Type B pancreatic cell (in vitro differentiated cells): ENCODE results near the gene HPCAL1. TPM values are rescaled to one million over a fixed set of nuclear protein-coding genes. Genes with fewer than 3 reads are reported as not detected.

Experiments used
- DNase-seq: peaks from one replicate; pipeline ENCODE4 v3.0.0; 2021; ENCODE audit warnings: mixed read lengths; ENCODE audit not compliant: unreplicated experiment; ENCODE audit errors: extremely low spot score
- H3K27ac Mint-ChIP-seq: 2 replicates; pipeline ENCODE4 v1.8.0; 2021; ENCODE audit warnings: mild to moderate bottlenecking, mixed read lengths
- H3K27me3 Mint-ChIP-seq: 2 replicates; pipeline ENCODE4 v1.8.0; 2021; ENCODE audit warnings: mixed read lengths
- H3K36me3 Mint-ChIP-seq: 2 replicates; pipeline ENCODE4 v1.8.0; 2021; ENCODE audit warnings: mixed read lengths
- H3K4me1 Mint-ChIP-seq: one replicate; pipeline ENCODE4 v1.8.0; 2021; ENCODE audit warnings: mixed read lengths; ENCODE audit not compliant: unreplicated experiment
- H3K4me3 Mint-ChIP-seq: 2 replicates; pipeline ENCODE4 v1.8.0; 2021; ENCODE audit warnings: mild to moderate bottlenecking, mixed read lengths
- H3K9me3 Mint-ChIP-seq: 2 replicates; pipeline ENCODE4 v1.8.0; 2021; ENCODE audit warnings: mixed read lengths
- total RNA-seq: library from RNA; stranded (reverse); gene quantifications from 2 replicates; pipeline ENCODE4 v1.2.1, GENCODE V29; 2021; ENCODE audit warnings: low replicate concordance
- TF ChIP-seq, protein P1 (sequence below): fragments of 200-600 bp; sonication (generic); conservative IDR thresholded peaks from 2 replicates; pipeline ENCODE4 v1.5.0; 2021; ENCODE audit warnings: antibody characterized with exemption, mild to moderate bottlenecking

The HPCAL1 gene
- total RNA-seq, 1 donor from 2014 or later: 17.8 TPM

GRCh38 chr2:10424916-10425505, 122.3 kb downstream of the HPCAL1 start:
- no peak for DNase-seq
- Mint-ChIP-seq H3K27me3 (no peaks in the 10 kb centered on the region), H3K4me1 (peaks cover 5% of the 10 kb centered on the region), H3K27ac (no peak overlapping the region), H3K4me3 (no peak overlapping the region), H3K9me3 (no peaks in the 10 kb centered on the region), H3K36me3 (peaks cover 4% of the 10 kb centered on the region)
- TF ChIP-seq, protein P1, sequence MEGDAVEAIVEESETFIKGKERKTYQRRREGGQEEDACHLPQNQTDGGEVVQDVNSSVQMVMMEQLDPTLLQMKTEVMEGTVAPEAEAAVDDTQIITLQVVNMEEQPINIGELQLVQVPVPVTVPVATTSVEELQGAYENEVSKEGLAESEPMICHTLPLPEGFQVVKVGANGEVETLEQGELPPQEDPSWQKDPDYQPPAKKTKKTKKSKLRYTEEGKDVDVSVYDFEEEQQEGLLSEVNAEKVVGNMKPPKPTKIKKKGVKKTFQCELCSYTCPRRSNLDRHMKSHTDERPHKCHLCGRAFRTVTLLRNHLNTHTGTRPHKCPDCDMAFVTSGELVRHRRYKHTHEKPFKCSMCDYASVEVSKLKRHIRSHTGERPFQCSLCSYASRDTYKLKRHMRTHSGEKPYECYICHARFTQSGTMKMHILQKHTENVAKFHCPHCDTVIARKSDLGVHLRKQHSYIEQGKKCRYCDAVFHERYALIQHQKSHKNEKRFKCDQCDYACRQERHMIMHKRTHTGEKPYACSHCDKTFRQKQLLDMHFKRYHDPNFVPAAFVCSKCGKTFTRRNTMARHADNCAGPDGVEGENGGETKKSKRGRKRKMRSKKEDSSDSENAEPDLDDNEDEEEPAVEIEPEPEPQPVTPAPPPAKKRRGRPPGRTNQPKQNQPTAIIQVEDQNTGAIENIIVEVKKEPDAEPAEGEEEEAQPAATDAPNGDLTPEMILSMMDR: no peak

DNA sequence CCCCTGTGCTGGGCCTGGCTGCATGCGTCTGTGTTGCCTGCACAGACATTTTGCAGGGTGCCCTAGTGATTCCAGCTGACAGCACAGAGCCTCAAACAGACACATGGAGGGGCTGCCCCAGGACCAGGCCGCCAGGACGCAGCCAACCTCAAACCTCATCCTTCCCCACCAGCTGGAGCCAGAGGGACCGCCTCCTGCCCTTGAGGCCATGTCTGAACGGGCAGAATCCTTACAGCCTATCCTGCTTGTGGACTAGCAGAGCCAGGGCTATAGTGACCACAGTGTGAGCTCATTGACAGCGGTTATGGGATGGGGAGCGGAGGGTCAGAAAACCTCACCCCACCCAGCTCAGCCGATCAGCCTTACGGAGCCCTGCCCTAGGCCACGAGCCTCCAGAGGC, 123.0 kb downstream of the HPCAL1 start:
- no peaks in the 10 kb centered on the region for H3K27me3 Mint-ChIP-seq
- no peaks in the 10 kb centered on the region for H3K9me3 Mint-ChIP-seq
- no peak overlapping the region for H3K27ac Mint-ChIP-seq
- TF ChIP-seq, protein P1: no peak
- peaks cover 4% of the 10 kb centered on the region for H3K36me3 Mint-ChIP-seq
- no peak for DNase-seq
- H3K4me1 Mint-ChIP-seq: peaks cover 5% of the 10 kb centered on the region
- no peak overlapping the region for H3K4me3 Mint-ChIP-seq

GRCh38 chr2:10426726-10427617, 124.3 kb downstream of the HPCAL1 start:
- H3K4me1 Mint-ChIP-seq: peaks cover 5% of the 10 kb centered on the region
- H3K4me3 Mint-ChIP-seq: no peak overlapping the region
- no peaks in the 10 kb centered on the region for H3K9me3 Mint-ChIP-seq
- H3K36me3 Mint-ChIP-seq: peaks cover 4% of the 10 kb centered on the region
- no peak overlapping the region for H3K27ac Mint-ChIP-seq
- no peak for DNase-seq
- TF ChIP-seq, protein P1: no peak
- H3K27me3 Mint-ChIP-seq: no peaks in the 10 kb centered on the region

DNA sequence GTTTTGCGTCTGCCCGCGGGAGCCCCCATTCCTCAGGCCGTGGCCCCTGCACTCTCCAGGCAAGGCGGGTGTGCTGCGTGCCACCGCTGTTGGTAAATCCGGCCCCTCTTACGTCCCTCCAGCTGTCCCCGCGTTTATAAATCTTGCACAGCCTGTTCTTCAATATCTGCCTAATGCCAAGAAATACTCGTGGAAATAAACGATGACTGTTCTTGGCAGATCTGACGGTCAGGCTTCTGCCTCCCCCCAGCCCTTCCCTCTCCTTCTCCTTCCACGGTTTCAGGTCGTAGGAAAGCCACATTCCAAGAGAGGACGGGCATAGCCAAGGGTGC, 124.9 kb downstream of the HPCAL1 start:
- no peak overlapping the region for H3K4me3 Mint-ChIP-seq
- no peaks in the 10 kb centered on the region for H3K27me3 Mint-ChIP-seq
- no peaks in the 10 kb centered on the region for H3K9me3 Mint-ChIP-seq
- peaks cover 5% of the 10 kb centered on the region for H3K4me1 Mint-ChIP-seq
- no peak overlapping the region for H3K27ac Mint-ChIP-seq
- TF ChIP-seq, protein P1: no peak
- no peak for DNase-seq
- peaks cover 4% of the 10 kb centered on the region for H3K36me3 Mint-ChIP-seq

DNA sequence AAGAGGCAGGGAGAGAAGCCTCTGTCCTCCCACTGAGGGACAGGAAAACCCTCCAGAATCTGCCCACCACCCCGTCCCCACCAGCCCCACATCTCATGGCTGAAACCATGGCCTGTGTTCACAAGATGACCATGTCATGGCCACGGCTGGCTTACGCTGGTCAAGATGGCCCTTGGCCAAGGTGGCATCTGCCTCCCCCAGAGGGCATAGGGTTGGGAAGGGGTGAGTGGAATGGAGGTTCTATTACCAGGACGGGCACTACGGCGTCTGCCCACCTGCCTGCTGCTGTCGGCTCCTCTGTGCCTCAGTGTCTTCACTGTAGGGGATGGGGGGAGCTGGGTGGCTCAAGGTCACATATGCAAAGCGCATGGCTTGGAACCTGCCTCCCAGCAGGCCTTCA, 125.7 kb downstream of the HPCAL1 start:
- H3K27me3 Mint-ChIP-seq: peaks cover 4% of the 10 kb centered on the region
- H3K36me3 Mint-ChIP-seq: peaks cover 4% of the 10 kb centered on the region
- H3K4me3 Mint-ChIP-seq: no peak overlapping the region
- H3K9me3 Mint-ChIP-seq: no peaks in the 10 kb centered on the region
- no peak overlapping the region for H3K27ac Mint-ChIP-seq
- TF ChIP-seq, protein P1: no peak
- H3K4me1 Mint-ChIP-seq: peaks cover 10% of the 10 kb centered on the region
- no peak for DNase-seq
